ENCODE measurements around the gene SYNDIG1L.

Gene SYNDIG1L

GRCh38 chr14:74360163-74360562, 65.8 kb downstream of the SYNDIG1L start:
- in situ Hi-C loops (cut with MboI; ENCODE audit: low sequenced_read_pairs, unreplicated experiment) = no loop called here
- TF ChIP-seq CTCF (IDR thresholded peaks at IDR 0.05; ENCODE audit: borderline replicate concordance, control extremely low read depth, extremely low read depth, insufficient read depth, missing control alignments) = no peak
- no peak for DNase-seq (ENCODE audit: low spot score)

GRCh38 chr14:74358176-74358829, 67.7 kb downstream of the SYNDIG1L start:
- DNase-seq (ENCODE audit: low spot score) = no peak
- in situ Hi-C loops (cut with MboI; ENCODE audit: low sequenced_read_pairs, unreplicated experiment) = no loop called here
- TF ChIP-seq CTCF (IDR thresholded peaks at IDR 0.05; ENCODE audit: borderline replicate concordance, control extremely low read depth, extremely low read depth, insufficient read depth, missing control alignments) = no peak

GRCh38 chr14:74357585-74357984, 68.4 kb downstream of the SYNDIG1L start:
- TF ChIP-seq CTCF (IDR thresholded peaks at IDR 0.05; ENCODE audit: borderline replicate concordance, control extremely low read depth, extremely low read depth, insufficient read depth, missing control alignments) = no peak
- in situ Hi-C loops (cut with MboI; ENCODE audit: low sequenced_read_pairs, unreplicated experiment) = no loop called here
- DNase-seq (ENCODE audit: low spot score) = no peak

- no peak for DNase-seq (ENCODE audit: low spot score)
- TF ChIP-seq CTCF (IDR thresholded peaks at IDR 0.05; ENCODE audit: borderline replicate concordance, control extremely low read depth, extremely low read depth, insufficient read depth, missing control alignments) = no peak
- in situ Hi-C loops (cut with MboI; ENCODE audit: low sequenced_read_pairs, unreplicated experiment) = no loop called here
Measured at GRCh38 chr14:74356892-74357575, 69.0 kb downstream of the SYNDIG1L start.

All from GM13976 (cell line).